Measurements from ENCODE around the gene FNDC10.
"Not testable (repeated sequence)": the region's sequence is repeated elsewhere in the genome, so short reads cannot be mapped to it uniquely, and the experiment has no call there.

DNA sequence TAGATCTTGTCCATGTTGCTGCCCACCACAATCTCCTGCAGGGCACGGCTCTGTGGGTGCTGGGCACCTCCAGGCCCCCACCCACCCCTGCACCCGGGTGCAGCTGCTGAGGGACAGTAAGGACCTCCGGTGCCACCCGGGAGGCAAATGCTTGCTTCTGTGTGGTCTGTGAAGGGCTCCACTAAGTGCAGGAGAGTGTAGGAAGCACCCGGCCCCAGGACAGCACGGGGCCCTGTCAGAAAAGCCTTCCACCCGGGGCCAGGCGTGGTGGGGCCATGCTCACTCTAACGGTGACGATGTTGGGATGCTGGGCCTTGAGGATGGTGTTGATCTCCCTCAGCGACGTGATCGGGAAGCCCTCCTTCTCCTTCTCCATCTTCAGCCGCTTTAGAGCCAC lies 37.5 kb upstream of the FNDC10 start:
- TF ChIP-seq, protein P1, sequence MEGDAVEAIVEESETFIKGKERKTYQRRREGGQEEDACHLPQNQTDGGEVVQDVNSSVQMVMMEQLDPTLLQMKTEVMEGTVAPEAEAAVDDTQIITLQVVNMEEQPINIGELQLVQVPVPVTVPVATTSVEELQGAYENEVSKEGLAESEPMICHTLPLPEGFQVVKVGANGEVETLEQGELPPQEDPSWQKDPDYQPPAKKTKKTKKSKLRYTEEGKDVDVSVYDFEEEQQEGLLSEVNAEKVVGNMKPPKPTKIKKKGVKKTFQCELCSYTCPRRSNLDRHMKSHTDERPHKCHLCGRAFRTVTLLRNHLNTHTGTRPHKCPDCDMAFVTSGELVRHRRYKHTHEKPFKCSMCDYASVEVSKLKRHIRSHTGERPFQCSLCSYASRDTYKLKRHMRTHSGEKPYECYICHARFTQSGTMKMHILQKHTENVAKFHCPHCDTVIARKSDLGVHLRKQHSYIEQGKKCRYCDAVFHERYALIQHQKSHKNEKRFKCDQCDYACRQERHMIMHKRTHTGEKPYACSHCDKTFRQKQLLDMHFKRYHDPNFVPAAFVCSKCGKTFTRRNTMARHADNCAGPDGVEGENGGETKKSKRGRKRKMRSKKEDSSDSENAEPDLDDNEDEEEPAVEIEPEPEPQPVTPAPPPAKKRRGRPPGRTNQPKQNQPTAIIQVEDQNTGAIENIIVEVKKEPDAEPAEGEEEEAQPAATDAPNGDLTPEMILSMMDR (IDR thresholded peaks at IDR 0.05; ENCODE audit: low read depth, low read length), result not testable (repeated sequence)
- not testable (repeated sequence) for TF ChIP-seq POLR2A (IDR thresholded peaks at IDR 0.05; ENCODE audit: extremely low read depth, insufficient read length)

Measured in NB4 (cell line).